Panc1 (cell line): ENCODE data around the gene RNPS1.

Experiments
- CTCF ChIP-seq: fragments of 450-650 bp; IDR thresholded peaks from 2 replicates; pipeline ENCODE4 v1.5.1; 2017; ENCODE audit warnings: mild to moderate bottlenecking
- POLR2AphosphoS5 ChIP-seq: IDR thresholded peaks from 2 replicates; pipeline ENCODE4 v1.6.1; 2012; ENCODE audit warnings: mild to moderate bottlenecking, low read depth, low read length, moderate library complexity
- REST ChIP-seq, 2 experiments: IDR thresholded peaks; 2 replicates each; pipeline ENCODE4 v1.6.1; 2011 to 2012; ENCODE audit warnings: low read depth in 2 of 2, control low read depth in 1 of 2, low read length in 1 of 2, mild to moderate bottlenecking in 1 of 2, moderate library complexity in 1 of 2; ENCODE audit not compliant: insufficient read depth in 1 of 2
- SIN3A ChIP-seq: IDR thresholded peaks from 2 replicates; pipeline ENCODE4 v1.6.1; 2012; ENCODE audit warnings: low read depth, mild to moderate bottlenecking, low read length, moderate library complexity, borderline replicate concordance; ENCODE audit not compliant: insufficient read depth
- TCF7L2 ChIP-seq: IDR thresholded peaks from 2 replicates; pipeline ENCODE4 v1.6.1; 2011; ENCODE audit warnings: mild to moderate bottlenecking, low read depth, low read length, inconsistent platforms

DNA sequence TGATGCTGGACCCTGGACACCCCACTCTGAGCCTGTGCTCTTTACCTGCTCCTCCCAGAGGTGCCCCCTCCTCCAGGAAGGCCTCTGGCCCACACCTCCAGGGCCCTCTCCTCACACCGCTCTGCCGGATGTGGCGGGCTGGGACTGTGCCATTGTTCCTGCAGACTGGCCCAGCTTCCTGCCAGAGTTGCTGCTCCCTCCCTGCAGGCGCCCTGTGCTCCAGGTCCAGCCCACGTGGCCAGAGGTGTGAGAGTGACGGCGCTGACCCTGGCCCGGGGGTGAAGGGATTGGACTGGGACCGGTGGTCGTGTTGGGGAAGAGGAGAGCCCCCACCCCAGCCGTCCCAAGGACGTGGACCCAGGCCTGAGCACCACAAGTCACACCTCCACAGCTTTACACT, 38.8 kb downstream of the RNPS1 start:
- TF ChIP-seq CTCF (no peak), SIN3A (no peak), POLR2AphosphoS5 (no peak), REST (IDR thresholded peaks at IDR 0.05; ENCODE audit: insufficient read depth in 1 of 2, low read depth in 2 of 2, low read length in 1 of 2) (no peak), TCF7L2 (no peak)
